GM23338 (cell line): ENCODE measurements around the gene EYS. TPM values are rescaled to one million over a fixed set of nuclear protein-coding genes. Genes with fewer than 3 reads are reported as not detected.
A peak's percentile ranks its signal among the peaks of the same experiment; 100 is the strongest.

ENCODE experiments used
- ATAC-seq: fragments of 200-7000 bp; cut with Tn5 transposase; 3 replicates; pipeline ENCODE4 v1.9.1; 2020
- DNase-seq: peaks from one replicate; pipeline ENCODE4 v3.0.0-alpha.2; 2015; ENCODE audit warnings: low spot score
- H2AFZ ChIP-seq: fragments of 200-600 bp; sonication (generic); 2 replicates; pipeline ENCODE4 v1.8.0; 2016; ENCODE audit warnings: antibody characterized with exemption, mild to moderate bottlenecking, moderate library complexity
- H3F3A ChIP-seq: fragments of 200-600 bp; sonication (generic); replicated peaks from 2 replicates; pipeline ENCODE4 v1.8.0; 2017; ENCODE audit warnings: antibody characterized with exemption, mixed run types, low read depth
- H3K27ac ChIP-seq: fragments of 200-600 bp; sonication (generic); 2 replicates; pipeline ENCODE4 v1.6.1; 2016; ENCODE audit warnings: low read depth
- H3K27me3 ChIP-seq: fragments of 200-600 bp; sonication (generic); 2 replicates; pipeline ENCODE4 v1.8.0; 2016; ENCODE audit warnings: mild to moderate bottlenecking, mixed run types, moderate library complexity; ENCODE audit not compliant: insufficient read depth
- H3K36me3 ChIP-seq: fragments of 200-600 bp; sonication (generic); 2 replicates; pipeline ENCODE4 v1.8.0; 2016; ENCODE audit warnings: mild to moderate bottlenecking; ENCODE audit not compliant: insufficient read depth
- H3K4me1 ChIP-seq: fragments of 200-600 bp; sonication (generic); 2 replicates; pipeline ENCODE4 v1.8.0; 2016; ENCODE audit warnings: mild to moderate bottlenecking, moderate library complexity; ENCODE audit not compliant: insufficient read depth
- H3K4me2 ChIP-seq: fragments of 200-600 bp; sonication (generic); 2 replicates; pipeline ENCODE4 v1.7.1; 2017; ENCODE audit warnings: mixed run types
- H3K4me3 ChIP-seq: fragments of 200-600 bp; sonication (generic); 2 replicates; pipeline ENCODE4 v1.6.1; 2016; ENCODE audit warnings: mixed run types
- H3K79me2 ChIP-seq: fragments of 200-600 bp; sonication (generic); replicated peaks from 2 replicates; pipeline ENCODE4 v1.8.0; 2017; ENCODE audit warnings: mild to moderate bottlenecking; ENCODE audit not compliant: insufficient read depth
- H3K9me2 ChIP-seq: fragments of 200-600 bp; sonication (generic); 2 replicates; pipeline ENCODE4 v1.8.0; 2017; ENCODE audit not compliant: insufficient read depth
- H4K20me1 ChIP-seq: fragments of 200-600 bp; sonication (generic); replicated peaks from 2 replicates; pipeline ENCODE4 v1.8.0; 2017; ENCODE audit warnings: mild to moderate bottlenecking; ENCODE audit not compliant: insufficient read depth
- H3K27ac Mint-ChIP-seq: 2 replicates; pipeline ENCODE4 v1.8.0; 2020; ENCODE audit warnings: inconsistent platforms, mild to moderate bottlenecking, moderate library complexity, mixed read lengths
- H3K27me3 Mint-ChIP-seq: 3 replicates; pipeline ENCODE4 v1.8.0; 2022; ENCODE audit warnings: low read depth, mild to moderate bottlenecking, moderate library complexity, mixed read lengths, inconsistent platforms; ENCODE audit not compliant: insufficient read depth, poor library complexity
- H3K36me3 Mint-ChIP-seq: 3 replicates; pipeline ENCODE4 v1.8.0; 2021; ENCODE audit warnings: low read depth, mild to moderate bottlenecking, inconsistent platforms, moderate library complexity, mixed read lengths
- H3K4me1 Mint-ChIP-seq: 3 replicates; pipeline ENCODE4 v1.8.0; 2020; ENCODE audit warnings: mild to moderate bottlenecking, inconsistent platforms, mixed read lengths
- H3K4me3 Mint-ChIP-seq: 3 replicates; pipeline ENCODE4 v1.8.0; 2021; ENCODE audit warnings: moderate library complexity, mild to moderate bottlenecking, inconsistent platforms, mixed read lengths
- H3K9me3 Mint-ChIP-seq: 3 replicates; pipeline ENCODE4 v1.8.0; 2020; ENCODE audit warnings: moderate library complexity, mild to moderate bottlenecking, inconsistent platforms, mixed read lengths
- EZH2 ChIP-seq: fragments of 200-600 bp; sonication (generic); IDR thresholded peaks from one replicate; pipeline ENCODE4 v1.8.0; 2017; ENCODE audit warnings: antibody characterized with exemption, mild to moderate bottlenecking, low read depth; ENCODE audit not compliant: unreplicated experiment
- EZH2phosphoT487 ChIP-seq: fragments of 200-600 bp; sonication (generic); IDR thresholded peaks from one replicate; pipeline ENCODE4 v1.8.1; 2018; ENCODE audit warnings: antibody characterized with exemption; ENCODE audit not compliant: unreplicated experiment
- JUNB ChIP-seq: IDR thresholded peaks from one replicate; pipeline ENCODE4 v1.6.1; 2016; ENCODE audit warnings: antibody characterized with exemption; ENCODE audit not compliant: unreplicated experiment
- NANOG ChIP-seq: IDR thresholded peaks from 2 replicates; pipeline ENCODE4 v1.6.1; 2016; ENCODE audit warnings: antibody characterized with exemption, borderline replicate concordance
- STAT1 ChIP-seq: IDR thresholded peaks from one replicate; pipeline ENCODE4 v1.6.1; 2016; ENCODE audit warnings: antibody characterized with exemption; ENCODE audit not compliant: unreplicated experiment
- ZNF331 ChIP-seq: fragments of 250-450 bp; sonication (Bioruptor Pico); IDR thresholded peaks from 2 replicates; pipeline ENCODE4 v1.5.0; 2020; ENCODE audit warnings: low read depth, mild to moderate bottlenecking, moderate library complexity
- polyA plus RNA-seq: library from polyadenylated mRNA; unstranded; fragments of >200 nt; fragmentation: Nextera tagmentation; extraction: Ambion mirVana; gene quantifications from 2 replicates; pipeline ENCODE4 v1.2.1, GENCODE V29; 2016
- total RNA-seq: library from RNA; depleted of rRNA; stranded (reverse); fragments of >200 nt; shearing (Covaris generic); gene quantifications from 2 replicates; pipeline ENCODE4 v1.2.3, GENCODE V29; 2014
- TF ChIP-seq, protein P1 (sequence below): fragments of 250-450 bp; sonication (Bioruptor Pico); IDR thresholded peaks from 2 replicates; pipeline ENCODE4 v1.5.0; 2020; ENCODE audit warnings: mild to moderate bottlenecking, moderate library complexity

Gene EYS
- total and polyA plus RNA-seq, 2 experiments from 2014 or later: 0.38 to 0.52 TPM

DNA sequence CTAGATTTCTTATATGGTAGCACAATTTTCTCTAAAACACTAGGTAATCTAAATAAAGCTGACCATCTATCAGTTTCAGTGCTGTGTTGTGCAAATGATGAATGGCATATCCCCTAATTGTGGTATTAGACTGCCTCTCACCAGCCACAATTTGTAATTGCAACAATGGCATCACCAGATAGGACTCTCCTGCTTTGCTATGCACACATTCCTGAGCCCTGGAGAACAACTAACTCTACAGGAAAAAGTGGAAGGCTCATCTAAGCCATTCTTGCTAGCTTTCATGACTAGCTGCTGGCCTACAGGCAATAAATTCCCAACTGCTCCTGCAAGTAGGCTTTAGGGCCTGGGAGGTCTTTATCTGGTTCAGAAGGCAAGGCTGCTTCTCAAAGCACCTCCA is 974.1 kb downstream of the EYS start (continued):
- TF ChIP-seq, protein P1, sequence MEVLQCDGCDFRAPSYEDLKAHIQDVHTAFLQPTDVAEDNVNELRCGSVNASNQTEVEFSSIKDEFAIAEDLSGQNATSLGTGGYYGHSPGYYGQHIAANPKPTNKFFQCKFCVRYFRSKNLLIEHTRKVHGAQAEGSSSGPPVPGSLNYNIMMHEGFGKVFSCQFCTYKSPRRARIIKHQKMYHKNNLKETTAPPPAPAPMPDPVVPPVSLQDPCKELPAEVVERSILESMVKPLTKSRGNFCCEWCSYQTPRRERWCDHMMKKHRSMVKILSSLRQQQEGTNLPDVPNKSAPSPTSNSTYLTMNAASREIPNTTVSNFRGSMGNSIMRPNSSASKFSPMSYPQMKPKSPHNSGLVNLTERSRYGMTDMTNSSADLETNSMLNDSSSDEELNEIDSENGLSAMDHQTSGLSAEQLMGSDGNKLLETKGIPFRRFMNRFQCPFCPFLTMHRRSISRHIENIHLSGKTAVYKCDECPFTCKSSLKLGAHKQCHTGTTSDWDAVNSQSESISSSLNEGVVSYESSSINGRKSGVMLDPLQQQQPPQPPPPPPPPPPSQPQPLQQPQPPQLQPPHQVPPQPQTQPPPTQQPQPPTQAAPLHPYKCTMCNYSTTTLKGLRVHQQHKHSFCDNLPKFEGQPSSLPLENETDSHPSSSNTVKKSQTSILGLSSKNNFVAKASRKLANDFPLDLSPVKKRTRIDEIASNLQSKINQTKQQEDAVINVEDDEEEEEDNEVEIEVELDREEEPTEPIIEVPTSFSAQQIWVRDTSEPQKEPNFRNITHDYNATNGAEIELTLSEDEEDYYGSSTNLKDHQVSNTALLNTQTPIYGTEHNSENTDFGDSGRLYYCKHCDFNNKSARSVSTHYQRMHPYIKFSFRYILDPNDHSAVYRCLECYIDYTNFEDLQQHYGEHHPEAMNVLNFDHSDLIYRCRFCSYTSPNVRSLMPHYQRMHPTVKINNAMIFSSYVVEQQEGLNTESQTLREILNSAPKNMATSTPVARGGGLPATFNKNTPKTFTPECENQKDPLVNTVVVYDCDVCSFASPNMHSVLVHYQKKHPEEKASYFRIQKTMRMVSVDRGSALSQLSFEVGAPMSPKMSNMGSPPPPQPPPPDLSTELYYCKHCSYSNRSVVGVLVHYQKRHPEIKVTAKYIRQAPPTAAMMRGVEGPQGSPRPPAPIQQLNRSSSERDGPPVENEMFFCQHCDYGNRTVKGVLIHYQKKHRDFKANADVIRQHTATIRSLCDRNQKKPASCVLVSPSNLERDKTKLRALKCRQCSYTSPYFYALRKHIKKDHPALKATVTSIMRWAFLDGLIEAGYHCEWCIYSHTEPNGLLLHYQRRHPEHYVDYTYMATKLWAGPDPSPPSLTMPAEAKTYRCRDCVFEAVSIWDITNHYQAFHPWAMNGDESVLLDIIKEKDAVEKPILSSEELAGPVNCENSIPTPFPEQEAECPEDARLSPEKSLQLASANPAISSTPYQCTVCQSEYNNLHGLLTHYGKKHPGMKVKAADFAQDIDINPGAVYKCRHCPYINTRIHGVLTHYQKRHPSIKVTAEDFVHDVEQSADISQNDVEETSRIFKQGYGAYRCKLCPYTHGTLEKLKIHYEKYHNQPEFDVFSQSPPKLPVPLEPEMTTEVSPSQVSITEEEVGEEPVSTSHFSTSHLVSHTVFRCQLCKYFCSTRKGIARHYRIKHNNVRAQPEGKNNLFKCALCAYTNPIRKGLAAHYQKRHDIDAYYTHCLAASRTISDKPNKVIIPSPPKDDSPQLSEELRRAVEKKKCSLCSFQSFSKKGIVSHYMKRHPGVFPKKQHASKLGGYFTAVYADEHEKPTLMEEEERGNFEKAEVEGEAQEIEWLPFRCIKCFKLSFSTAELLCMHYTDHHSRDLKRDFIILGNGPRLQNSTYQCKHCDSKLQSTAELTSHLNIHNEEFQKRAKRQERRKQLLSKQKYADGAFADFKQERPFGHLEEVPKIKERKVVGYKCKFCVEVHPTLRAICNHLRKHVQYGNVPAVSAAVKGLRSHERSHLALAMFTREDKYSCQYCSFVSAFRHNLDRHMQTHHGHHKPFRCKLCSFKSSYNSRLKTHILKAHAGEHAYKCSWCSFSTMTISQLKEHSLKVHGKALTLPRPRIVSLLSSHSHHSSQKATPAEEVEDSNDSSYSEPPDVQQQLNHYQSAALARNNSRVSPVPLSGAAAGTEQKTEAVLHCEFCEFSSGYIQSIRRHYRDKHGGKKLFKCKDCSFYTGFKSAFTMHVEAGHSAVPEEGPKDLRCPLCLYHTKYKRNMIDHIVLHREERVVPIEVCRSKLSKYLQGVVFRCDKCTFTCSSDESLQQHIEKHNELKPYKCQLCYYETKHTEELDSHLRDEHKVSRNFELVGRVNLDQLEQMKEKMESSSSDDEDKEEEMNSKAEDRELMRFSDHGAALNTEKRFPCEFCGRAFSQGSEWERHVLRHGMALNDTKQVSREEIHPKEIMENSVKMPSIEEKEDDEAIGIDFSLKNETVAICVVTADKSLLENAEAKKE (CRISPR knock-in tag): peak; percentile 90

DNA sequence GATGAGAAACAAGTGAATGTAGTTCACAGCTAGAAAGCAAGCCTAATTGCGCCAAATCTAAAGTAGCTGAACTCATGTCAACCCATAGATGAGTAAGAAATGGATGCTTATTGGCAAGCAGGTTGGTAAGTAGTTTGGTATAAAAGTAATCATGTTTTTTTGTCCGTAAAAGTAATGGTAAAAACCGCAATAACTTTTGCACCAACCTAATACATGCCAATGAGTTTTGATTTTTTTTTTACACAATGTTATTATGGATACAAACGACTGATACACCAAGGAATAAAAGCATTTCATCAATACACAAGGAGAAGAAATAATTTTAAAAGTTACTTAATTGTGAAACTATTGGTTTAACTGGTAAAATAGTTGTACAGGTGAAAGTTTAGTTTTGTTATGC is 977.5 kb downstream of the EYS start:
- no peaks in the 10 kb centered on the region for H3K27me3 ChIP-seq
- H3K4me3 ChIP-seq: no peak overlapping the region
- H3K36me3 ChIP-seq: no peaks in the 10 kb centered on the region
- no peaks in the 10 kb centered on the region for H3K4me1 ChIP-seq
- H3F3A ChIP-seq: no peaks in the 10 kb centered on the region
- no peaks in the 10 kb centered on the region; the same call in 2 of the 3 replicates for H3K36me3 Mint-ChIP-seq
- peaks cover 18% of the 10 kb centered on the region; the same call in 2 of the 3 replicates for H3K9me3 Mint-ChIP-seq
- H3K79me2 ChIP-seq: no peaks in the 10 kb centered on the region
- no peak overlapping the region for H3K27ac ChIP-seq
- no peak overlapping the region for H3K4me3 Mint-ChIP-seq
- DNase-seq (no peak), ATAC-seq (no peak)
- no peak overlapping the region for H3K27ac Mint-ChIP-seq
- TF ChIP-seq, protein P1 (CRISPR knock-in tag): no peak
- no peak for TF ChIP-seq ZNF331 (CRISPR knock-in tag)
- TF ChIP-seq EZH2phosphoT487: no peak
- no peak for TF ChIP-seq EZH2
- TF ChIP-seq STAT1: no peak
- no peak for TF ChIP-seq JUNB
- TF ChIP-seq NANOG: no peak
- H3K4me1 Mint-ChIP-seq: no peaks in the 10 kb centered on the region
- peaks cover 4% of the 10 kb centered on the region for H3K9me2 ChIP-seq
- H3K27me3 Mint-ChIP-seq: peaks cover 3% of the 10 kb centered on the region
- no peak overlapping the region for H2AFZ ChIP-seq
- H4K20me1 ChIP-seq: no peaks in the 10 kb centered on the region
- H3K4me2 ChIP-seq: no peak overlapping the region
